GM18951 (cell line): ENCODE results near the gene NR5A1.

Experiments used
- POLR2A ChIP-seq: IDR thresholded peaks from 4 replicates; pipeline ENCODE4 v1.6.1; 2011; ENCODE audit warnings: mild to moderate bottlenecking; ENCODE audit not compliant: insufficient read length, insufficient read depth; ENCODE audit errors: extremely low read depth
- in situ Hi-C: fragments of 300-500 bp; cut with MboI; formaldehyde crosslinking; loops from one replicate; pipeline ENCODE4 v1.12.0; 2022; ENCODE audit warnings: low sequenced_read_pairs, mixed read lengths, inconsistent platforms; ENCODE audit not compliant: unreplicated experiment

Gene NR5A1

DNA sequence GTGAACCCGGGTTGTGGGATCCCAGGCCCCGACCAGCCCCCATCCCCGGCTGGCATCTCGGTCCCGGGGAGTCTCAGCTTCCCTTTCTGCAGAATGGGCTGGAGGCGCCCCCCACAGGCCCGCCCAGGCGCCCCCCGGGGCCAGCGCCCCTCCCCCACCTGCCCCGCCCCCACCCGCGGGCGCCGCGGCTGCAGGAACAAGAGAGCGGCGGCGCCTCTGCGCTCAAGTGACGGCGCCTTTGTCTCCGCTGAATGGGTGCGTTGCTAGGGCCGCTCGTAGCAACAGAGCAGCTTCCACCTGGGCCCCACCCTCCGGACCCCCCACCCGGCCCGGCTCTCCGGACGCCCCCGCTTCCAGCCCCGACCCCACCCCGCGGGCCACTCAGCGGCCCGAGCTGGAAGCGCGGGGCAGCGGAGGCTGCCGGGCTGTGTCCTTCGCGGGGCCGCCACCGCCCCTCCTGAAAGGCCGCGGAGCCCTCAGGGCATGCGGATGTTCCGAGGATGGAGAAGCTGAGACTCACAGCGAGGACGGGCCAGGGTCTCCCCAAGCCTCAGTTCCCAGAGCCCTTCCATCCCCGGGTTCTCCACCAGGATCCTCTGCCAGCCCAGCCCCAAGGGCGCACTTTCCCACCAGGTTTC lies 29.4 kb downstream of the NR5A1 start:
- in situ Hi-C loops, result no loop called here
- TF ChIP-seq POLR2A, result no peak

DNA sequence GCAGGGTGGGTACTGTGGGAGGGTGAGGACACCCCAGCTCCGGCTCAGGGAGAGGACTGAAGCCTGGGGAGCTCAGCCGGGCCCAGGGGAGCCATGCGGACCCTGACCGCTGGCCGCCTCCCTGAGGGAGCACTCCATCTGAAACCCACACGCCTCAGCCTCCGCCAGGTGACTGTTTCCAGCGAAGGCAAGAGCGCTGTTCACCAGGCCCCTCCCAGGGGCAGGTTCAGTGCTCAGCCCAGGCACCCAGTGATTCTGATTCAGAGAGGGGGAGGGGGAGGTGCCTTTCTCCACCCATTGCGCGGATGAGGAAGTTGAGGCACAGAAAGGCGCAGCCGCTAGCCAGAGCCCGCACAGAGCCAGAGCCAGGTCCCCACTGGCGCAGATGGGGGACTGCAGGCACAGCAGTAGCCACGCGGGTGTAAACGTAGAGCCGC lies 30.0 kb downstream of the NR5A1 start:
- in situ Hi-C loops, result no loop called here
- no peak for TF ChIP-seq POLR2A

DNA sequence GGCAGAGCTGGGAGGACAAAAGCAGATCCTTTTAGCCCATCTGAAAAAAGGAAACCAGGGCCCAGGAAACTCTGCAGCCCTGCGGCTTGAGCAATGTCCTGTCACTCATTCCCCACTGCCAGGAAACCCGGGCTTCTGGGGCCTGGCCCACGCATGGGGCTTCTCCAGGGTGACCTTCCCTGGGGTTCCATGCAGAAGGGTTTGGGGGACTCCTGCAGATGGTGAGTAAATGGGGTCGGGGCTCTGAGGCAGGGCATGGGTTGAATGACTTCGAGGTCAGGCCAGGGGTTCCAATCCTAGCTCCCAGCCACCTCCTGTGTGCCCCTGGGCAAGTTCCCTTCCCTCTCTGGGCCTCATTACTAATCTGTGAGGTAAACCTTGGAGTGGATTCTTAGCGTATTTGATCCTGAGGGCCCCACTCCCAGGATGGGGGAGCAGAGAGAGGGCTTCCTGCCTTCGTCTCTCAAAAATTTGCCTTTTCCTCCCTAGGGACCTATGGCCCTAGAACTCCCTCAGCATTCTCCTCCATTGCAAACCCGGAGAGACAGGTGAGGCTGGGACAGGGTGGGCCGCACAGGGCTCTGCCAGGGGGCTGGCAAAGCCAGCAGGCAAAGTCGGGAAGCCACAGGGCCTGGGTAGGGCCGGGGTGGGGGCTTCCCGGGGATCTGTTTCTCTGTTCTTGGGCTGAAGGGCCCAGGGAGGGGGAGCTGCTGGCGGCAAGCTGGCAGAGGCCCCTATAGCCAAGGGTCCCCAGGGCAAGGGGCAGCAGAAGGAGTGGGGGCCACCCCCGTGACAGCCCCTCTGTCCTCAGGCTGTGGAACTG lies 31.1 kb downstream of the NR5A1 start:
- no peak for TF ChIP-seq POLR2A
- in situ Hi-C loops, result no loop called here

DNA sequence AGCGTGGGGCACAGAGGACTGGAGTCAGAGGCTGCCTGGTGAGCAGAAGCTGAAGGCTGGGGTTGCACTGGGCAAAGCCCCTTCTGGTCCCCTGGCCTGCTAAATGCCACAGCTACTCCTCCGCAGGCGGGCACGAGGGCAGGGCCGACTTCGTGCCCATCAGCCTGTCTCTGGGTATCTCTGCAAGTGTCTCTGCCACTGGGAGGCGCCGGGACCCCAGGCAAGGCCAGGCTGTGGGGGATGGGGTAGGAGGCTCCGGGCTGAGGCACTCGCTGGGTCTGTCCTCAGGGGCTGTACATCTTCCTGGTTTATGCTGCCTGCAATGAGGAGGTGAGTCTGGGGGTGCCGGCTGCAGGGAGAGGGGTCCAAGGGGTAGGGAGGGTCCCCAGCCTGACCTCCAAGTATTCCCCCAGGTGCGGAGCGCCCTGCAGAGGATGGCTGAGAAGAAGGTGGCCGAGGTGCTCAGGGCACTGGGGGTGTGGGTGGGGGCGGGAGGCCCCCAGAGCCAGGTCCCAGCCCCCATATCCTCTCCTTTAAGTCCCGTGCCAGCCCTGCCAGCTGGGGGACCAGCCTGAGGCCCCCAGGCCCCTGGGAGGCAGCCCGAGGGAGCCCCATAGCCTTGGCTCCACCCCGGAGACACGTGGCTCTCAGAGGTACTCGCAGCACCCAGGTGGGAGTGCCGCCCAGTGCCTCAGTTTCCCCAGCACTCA lies 31.9 kb downstream of the NR5A1 start:
- in situ Hi-C loops, result no loop called here
- TF ChIP-seq POLR2A, result no peak

DNA sequence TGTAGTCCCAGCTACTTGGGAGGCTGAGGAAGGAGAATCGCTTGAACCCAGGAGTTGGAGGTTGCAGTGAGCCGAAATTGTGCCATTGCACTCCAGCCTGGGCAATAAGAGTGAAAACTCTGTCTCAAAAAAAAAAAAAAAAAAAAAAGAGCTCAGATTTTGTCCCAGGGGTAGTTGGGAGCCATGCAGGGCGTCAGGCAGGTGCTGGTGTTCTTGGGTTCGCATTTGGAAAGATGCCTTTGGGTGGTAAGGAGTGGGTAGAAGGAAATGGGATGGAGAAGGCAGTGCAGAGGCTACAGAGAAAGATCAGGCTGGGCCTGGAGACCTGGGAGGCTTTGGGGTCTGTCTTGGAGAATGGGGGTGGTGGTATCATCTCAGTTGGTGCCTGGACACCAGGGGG lies 33.0 kb downstream of the NR5A1 start:
- no peak for TF ChIP-seq POLR2A
- in situ Hi-C loops, result no loop called here

DNA sequence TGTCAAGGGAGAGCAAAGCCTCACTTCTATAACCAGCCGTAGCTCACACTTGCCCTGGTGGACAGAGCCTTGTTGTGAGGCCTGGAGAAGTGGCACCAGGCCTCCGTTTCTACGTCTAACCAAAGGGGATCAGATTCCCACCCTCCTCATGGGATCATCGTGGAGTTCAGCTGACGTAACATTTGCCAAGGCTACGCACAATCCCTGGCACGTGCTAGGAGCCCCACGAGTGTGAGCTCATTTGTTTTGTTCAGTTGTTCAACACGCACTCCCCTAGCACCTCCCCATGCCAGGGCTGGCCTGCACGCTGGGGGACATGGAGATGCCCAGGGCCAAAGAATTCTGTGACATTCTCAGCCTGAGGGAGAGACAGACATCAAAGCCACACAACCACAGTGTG lies 33.9 kb downstream of the NR5A1 start:
- in situ Hi-C loops, result no loop called here

DNA sequence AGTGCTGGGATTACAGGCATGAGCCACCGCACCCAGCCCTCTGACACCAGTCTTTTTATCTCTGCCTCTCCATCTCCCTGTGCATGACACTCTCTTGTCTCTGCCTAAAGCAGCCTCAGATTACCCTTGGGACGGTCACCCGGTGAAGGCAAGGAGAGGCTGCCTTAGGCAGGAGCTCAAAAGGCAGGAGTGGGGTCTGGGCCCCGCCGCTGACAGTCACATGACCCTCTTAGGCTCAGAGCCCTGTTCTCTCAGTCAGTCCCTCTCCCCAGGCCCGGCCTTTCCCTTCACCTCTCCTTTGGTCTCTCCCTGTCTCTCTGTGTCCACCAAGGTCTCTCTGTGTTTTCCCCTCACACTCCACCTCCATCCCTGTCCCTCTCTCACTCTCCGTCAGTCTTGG lies 34.4 kb downstream of the NR5A1 start:
- in situ Hi-C loops, result no loop called here
- TF ChIP-seq POLR2A, result no peak

More for the DNA sequence above, 33.9 kb downstream of the NR5A1 start:
- TF ChIP-seq POLR2A, result no peak

DNA sequence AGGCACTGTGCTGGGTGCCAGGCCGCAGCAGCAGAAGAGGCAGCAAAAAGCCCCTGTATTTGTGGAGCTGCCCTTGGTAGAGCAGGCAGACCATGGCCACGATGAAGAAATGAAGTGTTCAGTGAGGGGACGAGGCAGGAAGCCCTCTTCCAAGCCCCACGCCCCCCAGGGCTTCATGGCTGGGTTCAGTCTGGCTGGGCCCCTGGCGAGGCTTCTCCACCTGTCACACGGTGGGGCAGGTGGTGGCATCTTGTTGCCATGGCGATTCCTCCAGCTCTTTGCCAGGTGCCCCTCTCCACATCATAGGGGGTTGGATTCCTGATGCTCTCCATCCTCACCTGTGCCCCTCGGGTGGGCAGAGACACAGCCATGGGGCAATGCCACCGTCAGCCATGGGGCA lies 35.4 kb downstream of the NR5A1 start:
- in situ Hi-C loops, result no loop called here
- TF ChIP-seq POLR2A, result no peak

DNA sequence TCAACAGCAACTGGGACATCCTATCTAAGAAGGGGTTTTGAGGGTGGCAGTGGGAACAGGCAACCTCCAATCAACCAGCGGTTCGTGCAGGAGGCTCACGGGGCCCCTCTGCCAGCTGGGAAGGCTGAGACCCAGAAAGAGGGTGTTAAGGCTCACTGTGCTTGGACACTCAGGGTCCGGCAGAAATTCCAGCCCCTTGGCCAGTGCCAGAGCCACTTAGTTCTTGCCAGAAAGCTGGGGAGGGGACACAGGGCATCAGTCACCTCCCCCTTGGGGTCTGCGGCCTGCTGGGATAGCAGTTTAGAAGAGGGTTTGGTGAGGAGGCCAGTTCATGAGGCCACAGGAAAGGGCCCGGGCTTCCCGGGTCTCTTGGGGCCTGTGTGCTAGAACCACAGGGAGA lies 36.5 kb downstream of the NR5A1 start:
- TF ChIP-seq POLR2A, result no peak
- in situ Hi-C loops, result no loop called here

DNA sequence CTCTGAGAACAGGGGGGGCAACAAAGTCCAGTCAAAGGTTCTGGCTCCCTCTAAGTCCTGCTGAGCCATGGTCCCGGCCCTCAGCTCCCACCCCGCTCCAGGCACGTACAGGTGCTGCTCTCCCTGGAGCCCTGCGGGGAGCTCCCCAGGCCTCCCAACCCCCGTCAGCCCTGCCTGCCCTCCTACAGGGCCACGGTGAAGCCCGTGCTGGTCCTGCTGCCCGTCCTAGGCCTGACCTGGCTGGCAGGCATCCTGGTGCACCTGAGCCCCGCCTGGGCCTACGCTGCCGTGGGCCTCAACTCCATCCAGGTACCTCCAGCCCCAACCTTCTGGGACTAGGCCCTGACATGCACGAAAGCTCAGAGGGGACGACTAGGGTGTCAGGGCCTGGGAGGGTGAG lies 36.9 kb downstream of the NR5A1 start:
- TF ChIP-seq POLR2A, result no peak
- in situ Hi-C loops, result no loop called here

DNA sequence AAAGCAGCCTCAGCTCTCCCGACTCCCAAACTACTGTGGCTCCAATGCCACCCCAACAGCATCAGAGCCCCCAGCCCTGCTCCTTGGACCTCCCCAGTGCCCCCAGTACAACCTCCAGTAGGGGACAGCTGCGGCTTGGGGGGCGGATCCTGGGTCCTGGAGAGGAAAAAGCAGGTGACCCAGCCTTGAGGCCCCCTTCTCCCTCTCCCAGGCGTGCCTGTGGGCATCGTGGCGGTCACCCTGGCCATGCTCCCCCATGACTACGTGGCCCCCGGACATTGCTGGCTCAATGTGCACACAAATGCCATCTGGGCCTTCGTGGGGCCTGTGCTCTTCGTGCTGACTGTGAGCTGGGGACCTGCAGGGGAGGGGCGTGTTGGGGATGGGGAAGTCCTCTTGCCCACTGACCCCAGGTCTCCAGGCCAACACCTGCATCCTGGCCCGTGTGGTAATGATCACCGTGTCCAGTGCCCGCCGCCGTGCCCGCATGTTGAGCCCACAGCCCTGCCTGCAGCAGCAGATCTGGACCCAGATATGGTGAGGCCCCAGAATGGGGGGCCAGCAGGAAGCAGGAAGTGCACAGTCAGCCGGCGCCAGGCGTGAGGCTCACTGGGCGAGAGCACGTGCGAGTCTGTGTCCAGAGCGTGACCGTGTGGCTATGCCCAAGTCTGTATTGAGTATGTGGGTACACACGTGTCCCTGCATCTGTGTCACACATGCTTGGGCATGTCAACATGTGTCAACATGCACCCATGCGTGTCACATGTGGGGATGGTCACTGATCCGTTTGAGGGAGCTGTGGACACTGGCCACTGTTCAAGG lies 38.0 kb downstream of the NR5A1 start:
- TF ChIP-seq POLR2A, result no peak
- in situ Hi-C loops, result no loop called here

DNA sequence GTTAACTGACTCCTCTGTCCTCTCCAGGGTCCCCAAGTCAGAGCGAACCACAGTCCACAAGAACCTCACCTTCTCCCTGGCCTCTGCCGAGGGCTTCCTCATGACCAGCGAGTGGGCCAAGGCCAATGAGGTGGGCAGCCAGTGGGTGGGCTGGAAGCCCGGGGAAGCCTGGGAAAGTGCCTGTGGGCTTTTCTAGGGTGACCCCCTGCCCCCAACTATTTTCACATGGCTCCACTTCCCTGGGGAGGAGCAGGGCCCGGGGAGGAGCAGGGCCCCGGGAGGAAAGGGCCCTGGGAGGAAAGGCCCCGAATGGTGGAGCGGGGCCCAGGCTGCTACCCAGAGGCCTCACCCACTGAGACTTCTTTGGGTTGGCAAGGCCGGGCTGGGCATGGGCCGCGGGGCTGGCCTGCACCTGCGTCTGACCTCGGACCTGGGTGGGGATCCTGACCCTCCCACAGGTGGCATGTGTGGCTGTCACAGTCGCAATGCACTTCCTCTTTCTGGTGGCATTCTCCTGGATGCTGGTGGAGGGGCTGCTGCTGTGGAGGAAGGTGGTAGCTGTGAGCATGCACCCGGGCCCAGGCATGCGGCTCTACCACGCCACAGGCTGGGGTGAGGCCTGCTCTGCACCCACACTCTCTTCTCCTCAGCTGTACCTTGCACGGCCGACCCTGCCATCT lies 39.0 kb downstream of the NR5A1 start:
- TF ChIP-seq POLR2A, result no peak
- in situ Hi-C loops, result no loop called here

DNA sequence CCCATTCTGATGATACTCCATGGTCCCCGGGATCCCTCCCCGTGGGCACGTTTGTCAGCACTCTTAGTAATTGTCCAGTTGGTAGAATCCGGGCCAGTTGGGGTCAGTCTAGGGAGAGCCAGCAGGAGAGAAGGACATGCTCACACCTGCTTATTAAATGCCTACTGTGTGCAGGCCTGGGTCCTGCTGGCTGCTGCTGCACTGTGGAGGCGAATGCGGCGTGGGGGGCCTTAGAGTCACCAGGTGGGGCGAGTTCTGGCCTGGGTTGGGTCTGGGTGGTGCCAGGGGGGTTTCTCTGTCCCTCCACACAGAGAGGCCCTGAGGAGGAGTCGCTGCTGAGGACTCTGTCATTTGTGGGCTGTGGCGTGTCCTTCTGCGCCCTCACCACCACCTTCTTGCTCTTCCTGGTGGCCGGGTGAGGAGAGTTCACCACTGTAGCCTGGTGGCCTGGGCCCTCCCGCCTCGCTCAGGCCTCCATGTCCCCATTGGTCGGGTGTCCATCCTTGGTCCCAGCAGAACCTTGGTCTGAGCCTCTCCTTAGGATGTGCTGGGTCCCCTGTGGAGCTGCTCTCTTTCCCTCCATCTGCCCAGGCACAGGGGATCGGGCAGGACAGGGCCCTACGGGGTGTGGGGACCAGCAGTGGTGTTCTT lies 39.7 kb downstream of the NR5A1 start:
- TF ChIP-seq POLR2A, result no peak
- in situ Hi-C loops, result no loop called here
